ENCODE measurements around the gene STXBP4. TPM values are rescaled to one million over a fixed set of nuclear protein-coding genes. Genes with fewer than 3 reads are reported as not detected.

The STXBP4 gene
- total and polyA plus RNA-seq, 4 donors = 5.1 to 22.8 (median 13.7) TPM

DNA sequence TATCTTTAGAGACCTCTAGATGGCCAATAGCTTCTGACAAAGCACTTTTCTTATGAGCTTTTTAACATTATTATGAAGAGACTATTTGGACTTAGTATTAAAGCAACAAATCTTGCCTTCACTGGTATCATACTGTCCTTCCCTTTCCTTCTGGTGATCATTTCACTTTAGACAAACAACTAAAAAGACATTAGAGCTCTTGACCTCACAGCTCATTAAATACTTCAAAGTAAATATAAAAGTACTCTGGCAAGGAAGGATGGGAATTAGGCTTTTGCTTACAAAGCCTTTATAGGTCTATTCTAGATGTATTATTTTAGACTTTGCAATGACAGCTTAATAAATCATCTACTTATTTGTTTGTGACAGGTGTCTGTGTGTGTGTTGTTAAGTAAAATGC lies 11.1 kb downstream of the STXBP4 start:
- Histone ChIP-seq H3K27me3 (ENCODE audit: control insufficient read depth, insufficient read depth, low read length) (no peaks in the 10 kb centered on the region), H3K9me3 (ENCODE audit: control insufficient read depth, insufficient read depth, low read length) (no peaks in the 10 kb centered on the region), H3K4me1 (ENCODE audit: control insufficient read depth, insufficient read depth, low read length) (no peaks in the 10 kb centered on the region), H3K27ac (ENCODE audit: low read depth, low read length) (no peak overlapping the region), H3K4me3 (ENCODE audit: low read depth, low read length) (no peak overlapping the region), H3K36me3 (ENCODE audit: control insufficient read depth, insufficient read depth, low read length) (no peaks in the 10 kb centered on the region)
- no peak for DNase-seq (ENCODE audit: low read depth in 4 of 6, low spot score in 6 of 6)

DNA sequence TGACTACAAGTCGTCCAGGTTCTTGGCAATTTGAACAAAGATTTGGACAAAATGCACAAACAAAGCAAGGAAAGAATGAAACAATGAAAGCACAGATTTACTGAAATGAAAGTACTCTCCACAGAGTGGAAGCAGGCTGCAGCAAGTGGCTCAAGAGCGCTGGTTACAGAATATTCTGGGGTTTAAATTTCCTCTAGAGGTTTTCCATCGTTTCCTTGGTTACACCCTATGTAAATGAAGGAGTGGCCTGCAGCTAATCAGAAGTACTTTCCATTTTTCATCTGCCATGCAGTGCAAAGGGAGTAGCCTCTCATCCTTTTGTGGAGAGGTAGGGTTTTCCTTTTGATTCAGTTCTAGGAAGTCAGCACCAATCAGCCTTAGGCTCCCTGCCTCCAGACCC lies 11.8 kb downstream of the STXBP4 start:
- DNase-seq (ENCODE audit: low read depth in 4 of 6, low spot score in 6 of 6) = no peak
- Histone ChIP-seq H3K27me3 (ENCODE audit: control insufficient read depth, insufficient read depth, low read length) (no peaks in the 10 kb centered on the region), H3K4me1 (ENCODE audit: control insufficient read depth, insufficient read depth, low read length) (no peaks in the 10 kb centered on the region), H3K4me3 (ENCODE audit: low read depth, low read length) (no peak overlapping the region), H3K9me3 (ENCODE audit: control insufficient read depth, insufficient read depth, low read length) (no peaks in the 10 kb centered on the region), H3K36me3 (ENCODE audit: control insufficient read depth, insufficient read depth, low read length) (no peaks in the 10 kb centered on the region), H3K27ac (ENCODE audit: low read depth, low read length) (no peak overlapping the region)
- 100% methylated on average over 1 of the region's 3 CpGs for WGBS (ENCODE audit: insufficient coverage)

DNA sequence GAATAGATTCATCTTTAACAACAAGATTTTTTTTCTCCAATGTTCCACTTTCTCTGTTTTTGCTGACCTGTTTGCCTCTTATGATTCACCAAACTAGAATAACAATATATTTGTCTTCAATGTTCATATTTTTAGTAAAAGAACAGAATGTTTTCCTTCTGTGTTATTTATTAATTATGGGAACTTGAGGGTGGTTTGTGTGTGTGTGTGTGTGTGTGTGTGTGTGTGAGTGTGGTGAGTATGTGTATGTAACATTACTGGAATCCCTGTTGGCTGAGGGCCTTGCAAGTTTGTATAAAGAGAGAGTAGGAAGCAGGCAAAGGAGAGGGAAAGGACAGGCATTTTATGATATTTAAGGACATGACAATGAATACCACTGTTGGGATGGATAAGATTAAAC lies 13.8 kb downstream of the STXBP4 start:
- no peak overlapping the region for H3K4me3 ChIP-seq (ENCODE audit: low read depth, low read length)
- no peaks in the 10 kb centered on the region for H3K27me3 ChIP-seq (ENCODE audit: control insufficient read depth, insufficient read depth, low read length)
- DNase-seq (ENCODE audit: low read depth in 4 of 6, low spot score in 6 of 6) = no peak
- H3K27ac ChIP-seq (ENCODE audit: low read depth, low read length) = no peak overlapping the region
- no peaks in the 10 kb centered on the region for H3K36me3 ChIP-seq (ENCODE audit: control insufficient read depth, insufficient read depth, low read length)
- H3K9me3 ChIP-seq (ENCODE audit: control insufficient read depth, insufficient read depth, low read length) = no peaks in the 10 kb centered on the region
- H3K4me1 ChIP-seq (ENCODE audit: control insufficient read depth, insufficient read depth, low read length) = no peaks in the 10 kb centered on the region

DNA sequence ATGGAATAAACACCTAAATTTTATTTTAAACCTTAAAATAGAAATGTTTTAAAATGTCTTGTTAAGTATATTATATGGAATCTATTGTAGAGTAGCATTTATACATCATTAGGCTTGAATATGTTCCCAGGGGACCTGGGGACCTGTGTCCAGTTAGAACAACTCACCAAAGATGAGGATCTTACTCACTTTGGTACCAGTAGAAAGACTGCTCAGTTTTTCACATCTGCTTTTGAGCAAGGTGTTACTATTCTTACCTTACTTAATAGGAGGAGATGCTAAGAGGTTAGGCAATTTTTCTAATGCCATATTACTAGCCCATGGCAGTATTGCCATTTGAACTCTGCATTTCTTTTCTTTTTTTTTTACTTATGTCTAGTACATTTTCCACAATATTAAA lies 14.7 kb downstream of the STXBP4 start:
- Histone ChIP-seq H3K27ac (ENCODE audit: low read depth, low read length) (no peak overlapping the region), H3K36me3 (ENCODE audit: control insufficient read depth, insufficient read depth, low read length) (no peaks in the 10 kb centered on the region), H3K9me3 (ENCODE audit: control insufficient read depth, insufficient read depth, low read length) (no peaks in the 10 kb centered on the region), H3K4me3 (ENCODE audit: low read depth, low read length) (no peak overlapping the region), H3K27me3 (ENCODE audit: control insufficient read depth, insufficient read depth, low read length) (no peaks in the 10 kb centered on the region), H3K4me1 (ENCODE audit: control insufficient read depth, insufficient read depth, low read length) (no peaks in the 10 kb centered on the region)
- no peak for DNase-seq (ENCODE audit: low read depth in 4 of 6, low spot score in 6 of 6)

DNA sequence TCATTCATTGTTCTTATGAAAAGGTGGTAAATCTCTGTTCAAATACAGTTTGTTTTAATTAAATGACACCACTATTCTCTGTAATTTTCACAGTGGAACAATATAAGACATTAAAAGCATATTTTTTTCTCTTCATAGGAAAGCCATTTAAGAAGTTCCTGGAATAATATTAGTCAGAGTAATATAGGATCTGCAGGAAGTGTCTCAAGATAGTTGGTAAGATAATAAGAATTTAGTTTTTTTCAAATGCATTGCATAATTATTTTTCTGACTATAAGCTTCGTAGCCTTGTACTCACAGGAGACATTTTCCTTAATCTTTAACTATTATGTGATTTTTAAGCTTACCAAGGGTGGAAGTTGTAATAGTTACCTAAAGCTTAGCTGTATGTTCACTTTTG lies 16.9 kb downstream of the STXBP4 start:
- H3K27me3 ChIP-seq (ENCODE audit: control insufficient read depth, insufficient read depth, low read length) = no peaks in the 10 kb centered on the region
- no peak overlapping the region for H3K27ac ChIP-seq (ENCODE audit: low read depth, low read length)
- peak in 1 of 6 donors; percentile 63 for DNase-seq (ENCODE audit: low read depth in 4 of 6, low spot score in 6 of 6)
- WGBS (ENCODE audit: insufficient coverage) = no CpG with 5 or more reads among the region's 1 CpG
- no peaks in the 10 kb centered on the region for H3K9me3 ChIP-seq (ENCODE audit: control insufficient read depth, insufficient read depth, low read length)
- no peaks in the 10 kb centered on the region for H3K36me3 ChIP-seq (ENCODE audit: control insufficient read depth, insufficient read depth, low read length)
- H3K4me1 ChIP-seq (ENCODE audit: control insufficient read depth, insufficient read depth, low read length) = no peaks in the 10 kb centered on the region
- H3K4me3 ChIP-seq (ENCODE audit: low read depth, low read length) = no peak overlapping the region

DNA sequence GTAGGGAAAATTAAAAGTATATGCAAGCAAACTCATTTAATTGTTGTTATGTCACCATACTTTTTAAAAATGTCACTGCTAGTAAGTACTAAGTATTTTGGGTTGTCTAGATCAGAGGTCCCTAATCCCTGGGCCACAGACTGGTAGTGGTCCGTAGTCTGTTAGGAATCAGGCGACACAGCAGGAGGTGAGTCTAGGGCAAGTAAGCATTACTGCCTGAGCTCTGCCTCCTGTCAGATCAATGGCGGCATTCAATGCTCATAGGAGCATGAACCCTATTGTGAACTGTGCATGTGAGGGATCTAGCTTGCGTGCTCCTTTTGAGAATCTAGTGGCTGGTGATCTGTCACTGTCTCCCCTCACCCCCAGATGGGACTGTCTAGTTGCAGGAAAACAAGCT lies 21.6 kb downstream of the STXBP4 start:
- no peaks in the 10 kb centered on the region for H3K27me3 ChIP-seq (ENCODE audit: control insufficient read depth, insufficient read depth, low read length)
- no peaks in the 10 kb centered on the region for H3K4me1 ChIP-seq (ENCODE audit: control insufficient read depth, insufficient read depth, low read length)
- no peak for DNase-seq (ENCODE audit: low read depth in 4 of 6, low spot score in 6 of 6)
- 71% methylated on average over 3 of the region's 4 CpGs for WGBS (ENCODE audit: insufficient coverage)
- H3K36me3 ChIP-seq (ENCODE audit: control insufficient read depth, insufficient read depth, low read length) = no peaks in the 10 kb centered on the region
- H3K4me3 ChIP-seq (ENCODE audit: low read depth, low read length) = no peak overlapping the region
- no peak overlapping the region for H3K27ac ChIP-seq (ENCODE audit: low read depth, low read length)
- no peaks in the 10 kb centered on the region for H3K9me3 ChIP-seq (ENCODE audit: control insufficient read depth, insufficient read depth, low read length)

DNA sequence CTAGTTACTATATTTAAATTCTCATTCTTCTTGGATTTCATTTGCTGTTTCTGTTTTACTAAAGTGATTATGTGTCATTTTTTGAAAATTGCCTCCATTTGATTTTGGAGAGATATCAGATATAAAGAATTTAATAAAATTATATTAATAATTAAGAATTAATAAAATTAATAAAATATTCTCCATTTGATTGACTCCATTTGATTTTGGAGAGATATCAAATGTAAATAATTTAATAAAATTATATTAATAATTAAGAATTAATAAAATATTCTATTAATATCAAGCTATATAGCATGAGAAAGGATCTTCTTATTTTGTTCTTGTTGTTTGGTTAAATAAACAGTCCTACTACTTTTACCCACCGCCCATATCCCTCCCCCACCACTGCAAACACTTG lies 23.0 kb downstream of the STXBP4 start:
- no peaks in the 10 kb centered on the region for H3K36me3 ChIP-seq (ENCODE audit: control insufficient read depth, insufficient read depth, low read length)
- H3K27ac ChIP-seq (ENCODE audit: low read depth, low read length) = no peak overlapping the region
- no peak for DNase-seq (ENCODE audit: low read depth in 4 of 6, low spot score in 6 of 6)
- no peaks in the 10 kb centered on the region for H3K9me3 ChIP-seq (ENCODE audit: control insufficient read depth, insufficient read depth, low read length)
- no peaks in the 10 kb centered on the region for H3K27me3 ChIP-seq (ENCODE audit: control insufficient read depth, insufficient read depth, low read length)
- no peak overlapping the region for H3K4me3 ChIP-seq (ENCODE audit: low read depth, low read length)
- WGBS (ENCODE audit: insufficient coverage) = no CpG with 5 or more reads among the region's 1 CpG
- no peaks in the 10 kb centered on the region for H3K4me1 ChIP-seq (ENCODE audit: control insufficient read depth, insufficient read depth, low read length)

DNA sequence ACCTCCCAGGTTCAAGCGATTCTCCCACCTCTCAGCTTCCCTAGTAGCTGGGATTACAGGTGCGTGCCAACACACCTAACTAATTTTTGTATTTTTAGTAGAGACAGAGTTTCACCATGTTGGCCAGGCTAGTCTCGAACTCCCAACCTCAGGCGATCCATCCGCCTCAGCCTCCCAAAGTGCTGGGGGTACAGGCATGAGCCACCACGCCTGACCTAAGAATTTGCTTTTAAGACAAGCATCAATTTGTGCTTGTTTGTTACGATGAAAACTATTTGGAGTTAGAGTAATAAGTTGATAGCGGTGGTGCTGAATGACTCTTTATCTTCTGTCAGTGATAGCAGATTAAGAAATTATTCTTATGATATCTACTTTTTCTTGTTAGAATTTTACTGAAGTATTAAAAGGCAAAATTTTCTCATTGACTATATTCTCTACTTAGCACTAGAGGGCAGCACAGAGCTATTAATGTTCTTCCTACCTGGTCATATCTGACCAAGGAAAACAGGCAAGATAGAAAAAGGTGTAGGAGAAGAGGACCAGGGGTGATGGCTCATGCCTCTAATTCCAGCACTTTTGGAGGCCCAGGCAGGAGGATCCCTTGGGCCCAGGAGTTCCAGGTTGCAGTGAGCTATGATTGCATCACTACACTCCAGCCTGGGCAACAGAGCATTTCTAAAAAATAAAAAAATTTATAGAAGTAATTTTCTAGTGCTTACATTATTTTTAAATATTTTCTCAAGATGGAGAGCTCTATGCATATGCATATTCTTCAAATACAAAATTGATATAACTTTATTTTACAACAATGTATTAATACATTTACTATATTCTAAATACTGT lies 24.5 kb downstream of the STXBP4 start:
- no peaks in the 10 kb centered on the region for H3K36me3 ChIP-seq (ENCODE audit: control insufficient read depth, insufficient read depth, low read length)
- no peak overlapping the region for H3K4me3 ChIP-seq (ENCODE audit: low read depth, low read length)
- no peak overlapping the region for H3K27ac ChIP-seq (ENCODE audit: low read depth, low read length)
- H3K4me1 ChIP-seq (ENCODE audit: control insufficient read depth, insufficient read depth, low read length) = no peaks in the 10 kb centered on the region
- no peaks in the 10 kb centered on the region for H3K9me3 ChIP-seq (ENCODE audit: control insufficient read depth, insufficient read depth, low read length)
- WGBS (ENCODE audit: insufficient coverage) = no CpG with 5 or more reads among the region's 8 CpGs
- H3K27me3 ChIP-seq (ENCODE audit: control insufficient read depth, insufficient read depth, low read length) = no peaks in the 10 kb centered on the region
- DNase-seq (ENCODE audit: low read depth in 4 of 6, low spot score in 6 of 6) = peak in 5 of 6 donors; percentile 33 to 92 (median 53)

DNA sequence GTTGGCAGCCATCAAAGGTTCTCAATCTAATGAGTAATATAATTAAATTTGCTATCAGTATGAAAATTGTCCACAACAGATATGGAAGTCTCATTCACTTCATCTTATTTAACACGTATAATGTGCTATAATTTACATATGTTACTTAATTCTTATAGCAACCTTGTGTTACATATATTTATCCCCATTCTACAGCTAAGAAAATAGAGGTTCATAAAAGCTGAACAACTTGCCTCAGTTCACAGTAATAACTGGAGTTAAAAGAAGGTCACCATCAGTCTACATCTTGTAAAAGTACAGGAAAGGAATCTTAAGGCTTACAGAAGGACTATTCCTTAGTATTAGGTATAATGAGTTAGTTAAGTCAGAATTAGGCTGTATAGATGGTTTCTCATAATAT lies 27.9 kb downstream of the STXBP4 start:
- no peak for DNase-seq (ENCODE audit: low read depth in 4 of 6, low spot score in 6 of 6)
- H3K27ac ChIP-seq (ENCODE audit: low read depth, low read length) = no peak overlapping the region
- no peaks in the 10 kb centered on the region for H3K9me3 ChIP-seq (ENCODE audit: control insufficient read depth, insufficient read depth, low read length)
- H3K27me3 ChIP-seq (ENCODE audit: control insufficient read depth, insufficient read depth, low read length) = no peaks in the 10 kb centered on the region
- H3K4me1 ChIP-seq (ENCODE audit: control insufficient read depth, insufficient read depth, low read length) = no peaks in the 10 kb centered on the region
- no CpG with 5 or more reads among the region's 1 CpG for WGBS (ENCODE audit: insufficient coverage)
- H3K4me3 ChIP-seq (ENCODE audit: low read depth, low read length) = no peak overlapping the region
- no peaks in the 10 kb centered on the region for H3K36me3 ChIP-seq (ENCODE audit: control insufficient read depth, insufficient read depth, low read length)

DNA sequence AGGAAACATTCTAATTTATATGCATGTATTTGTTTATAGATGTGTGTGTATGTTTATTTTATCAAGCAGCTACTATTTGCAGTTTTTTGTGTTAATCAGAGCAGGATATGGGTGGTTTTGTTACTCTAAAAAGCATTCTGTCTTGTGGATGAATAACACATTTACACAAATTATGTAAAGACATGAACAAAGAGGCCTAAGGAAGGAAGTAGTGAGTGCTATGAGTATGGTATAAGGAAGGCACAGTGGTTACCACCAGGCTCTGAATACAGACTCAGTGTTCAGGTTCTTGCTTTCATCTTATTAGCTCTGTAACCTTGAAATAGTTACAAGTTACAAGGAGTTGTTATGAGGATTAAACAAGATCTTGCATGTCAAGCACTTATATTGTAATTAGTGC lies 33.9 kb downstream of the STXBP4 start:
- H3K36me3 ChIP-seq (ENCODE audit: control insufficient read depth, insufficient read depth, low read length) = peaks cover 3% of the 10 kb centered on the region
- no peaks in the 10 kb centered on the region for H3K4me1 ChIP-seq (ENCODE audit: control insufficient read depth, insufficient read depth, low read length)
- H3K27ac ChIP-seq (ENCODE audit: low read depth, low read length) = no peak overlapping the region
- H3K9me3 ChIP-seq (ENCODE audit: control insufficient read depth, insufficient read depth, low read length) = peaks cover 3% of the 10 kb centered on the region
- no peak for DNase-seq (ENCODE audit: low read depth in 4 of 6, low spot score in 6 of 6)
- no peak overlapping the region for H3K4me3 ChIP-seq (ENCODE audit: low read depth, low read length)
- no peaks in the 10 kb centered on the region for H3K27me3 ChIP-seq (ENCODE audit: control insufficient read depth, insufficient read depth, low read length)
